PC-3 (cell line): ENCODE data around the gene NR5A1.

Source experiments
- EZH2 ChIP-seq: fragments of 300-600 bp; sonication (generic); IDR thresholded peaks from one replicate; pipeline ENCODE4 v1.6.1; 2017; ENCODE audit warnings: antibody characterized with exemption, mild to moderate bottlenecking, low read length; ENCODE audit not compliant: unreplicated experiment
- EZH2phosphoT487 ChIP-seq: fragments of 300-600 bp; sonication (generic); IDR thresholded peaks from 2 replicates; pipeline ENCODE4 v1.6.1; 2018; ENCODE audit warnings: mild to moderate bottlenecking, antibody characterized with exemption, low read length, borderline replicate concordance
- TF ChIP-seq, protein P1 (sequence below): fragments of 300-600 bp; sonication (generic); conservative IDR thresholded peaks from 2 replicates; pipeline ENCODE4 v1.5.1; 2017; ENCODE audit warnings: antibody characterized with exemption, low read depth, mild to moderate bottlenecking, low read length

DNA sequence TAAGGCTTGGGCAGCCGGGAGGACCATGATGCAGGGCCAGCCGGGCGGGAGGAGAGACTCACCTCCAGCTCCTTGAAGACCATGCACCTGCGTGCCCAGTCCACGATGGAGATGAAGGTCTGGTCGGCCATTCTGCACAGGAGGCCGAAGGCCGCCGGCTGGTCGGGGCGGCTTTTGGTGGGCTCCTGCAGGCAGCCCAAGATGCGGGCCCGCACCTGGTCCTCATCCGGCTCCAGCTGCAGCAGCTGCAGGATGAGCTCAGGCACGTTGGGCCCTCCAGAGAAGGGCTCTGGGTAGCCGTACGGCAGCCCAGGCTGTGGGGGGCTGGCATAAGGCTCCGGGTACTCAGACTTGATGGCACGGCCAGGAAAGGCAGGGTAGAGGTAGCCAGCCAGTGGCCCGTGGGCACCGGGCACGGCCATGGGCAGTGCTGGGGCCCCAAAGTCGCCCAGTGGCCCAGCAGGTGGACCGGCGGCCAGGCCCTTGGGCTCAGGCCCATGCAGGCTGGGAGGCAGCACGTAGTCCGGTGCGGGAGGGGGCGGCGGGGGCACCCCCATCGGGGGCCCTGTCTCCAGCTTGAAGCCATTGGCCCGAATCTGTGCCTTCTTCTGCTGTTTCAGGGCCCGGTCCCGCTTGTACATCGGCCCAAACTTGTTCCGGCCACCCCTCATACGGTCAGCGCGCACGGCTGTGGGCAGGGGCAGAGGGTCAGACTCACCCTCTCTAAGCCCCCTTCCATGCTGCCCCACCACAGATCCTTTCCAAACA is 7.0 kb downstream of the NR5A1 start:
- TF ChIP-seq, protein P1, sequence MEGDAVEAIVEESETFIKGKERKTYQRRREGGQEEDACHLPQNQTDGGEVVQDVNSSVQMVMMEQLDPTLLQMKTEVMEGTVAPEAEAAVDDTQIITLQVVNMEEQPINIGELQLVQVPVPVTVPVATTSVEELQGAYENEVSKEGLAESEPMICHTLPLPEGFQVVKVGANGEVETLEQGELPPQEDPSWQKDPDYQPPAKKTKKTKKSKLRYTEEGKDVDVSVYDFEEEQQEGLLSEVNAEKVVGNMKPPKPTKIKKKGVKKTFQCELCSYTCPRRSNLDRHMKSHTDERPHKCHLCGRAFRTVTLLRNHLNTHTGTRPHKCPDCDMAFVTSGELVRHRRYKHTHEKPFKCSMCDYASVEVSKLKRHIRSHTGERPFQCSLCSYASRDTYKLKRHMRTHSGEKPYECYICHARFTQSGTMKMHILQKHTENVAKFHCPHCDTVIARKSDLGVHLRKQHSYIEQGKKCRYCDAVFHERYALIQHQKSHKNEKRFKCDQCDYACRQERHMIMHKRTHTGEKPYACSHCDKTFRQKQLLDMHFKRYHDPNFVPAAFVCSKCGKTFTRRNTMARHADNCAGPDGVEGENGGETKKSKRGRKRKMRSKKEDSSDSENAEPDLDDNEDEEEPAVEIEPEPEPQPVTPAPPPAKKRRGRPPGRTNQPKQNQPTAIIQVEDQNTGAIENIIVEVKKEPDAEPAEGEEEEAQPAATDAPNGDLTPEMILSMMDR: no peak
- TF ChIP-seq EZH2: no peak
- no peak for TF ChIP-seq EZH2phosphoT487
